ENCODE data around the gene TBXA2R. TPM values are rescaled to one million over a fixed set of nuclear protein-coding genes. Genes with fewer than 3 reads are reported as not detected.

The TBXA2R gene
- total RNA-seq, 1 experiment from 2014 or later: 1.3 TPM

GRCh38 chr19:3590991-3591659, 15.6 kb downstream of the TBXA2R start (continued):
- TF ChIP-seq ZNF263 (CRISPR knock-in tag; IDR thresholded peaks at IDR 0.05; ENCODE audit: low read depth) (no peak), NR3C1 (CRISPR knock-in tag; conservative IDR thresholded peaks at IDR 0.05; ENCODE audit: low read depth) (no peak), EMX1 (CRISPR knock-in tag; IDR thresholded peaks at IDR 0.05) (no peak)

- no peak for ATAC-seq
- ChIA-PET CTCF (interaction anchor here (1.1 to 4.1 kb wide), 4 partner anchors 10 to 30 kb away, joined by 3 to 17 read pairs (median 8); no protein-coding TSS in a partner anchor), POLR2A (interaction anchor here (3.4 kb wide), 1 partner anchor 13 kb away, joined by 12 read pairs; no protein-coding TSS in a partner anchor)
- no peaks in the 10 kb centered on the region for H3K4me1 Mint-ChIP-seq
- H3K9me3 Mint-ChIP-seq: peaks cover 17% of the 10 kb centered on the region
- no peak overlapping the region for H3K27ac Mint-ChIP-seq
- TF ChIP-seq CTCF (IDR thresholded peaks at IDR 0.05) (no peak), IRF1 (CRISPR knock-in tag; IDR thresholded peaks at IDR 0.05) (no peak)
- TF ChIP-seq, protein P1, sequence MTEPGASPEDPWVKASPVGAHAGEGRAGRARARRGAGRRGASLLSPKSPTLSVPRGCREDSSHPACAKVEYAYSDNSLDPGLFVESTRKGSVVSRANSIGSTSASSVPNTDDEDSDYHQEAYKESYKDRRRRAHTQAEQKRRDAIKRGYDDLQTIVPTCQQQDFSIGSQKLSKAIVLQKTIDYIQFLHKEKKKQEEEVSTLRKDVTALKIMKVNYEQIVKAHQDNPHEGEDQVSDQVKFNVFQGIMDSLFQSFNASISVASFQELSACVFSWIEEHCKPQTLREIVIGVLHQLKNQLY (CRISPR knock-in tag; IDR thresholded peaks at IDR 0.05): no peak
- DNase-seq (ENCODE audit: low spot score): no peak
- no peak overlapping the region for H3K4me3 Mint-ChIP-seq
- peaks cover 44% of the 10 kb centered on the region for H3K27me3 Mint-ChIP-seq (ENCODE audit: low read depth)
- H3K36me3 Mint-ChIP-seq: 0 out of 2 replicates have a peak, but pooled peaks cover 2% of the 10 kb centered on the region
These were observed 16.7 kb downstream of the TBXA2R start for GRCh38 chr19:3589949-3590348.

DNA sequence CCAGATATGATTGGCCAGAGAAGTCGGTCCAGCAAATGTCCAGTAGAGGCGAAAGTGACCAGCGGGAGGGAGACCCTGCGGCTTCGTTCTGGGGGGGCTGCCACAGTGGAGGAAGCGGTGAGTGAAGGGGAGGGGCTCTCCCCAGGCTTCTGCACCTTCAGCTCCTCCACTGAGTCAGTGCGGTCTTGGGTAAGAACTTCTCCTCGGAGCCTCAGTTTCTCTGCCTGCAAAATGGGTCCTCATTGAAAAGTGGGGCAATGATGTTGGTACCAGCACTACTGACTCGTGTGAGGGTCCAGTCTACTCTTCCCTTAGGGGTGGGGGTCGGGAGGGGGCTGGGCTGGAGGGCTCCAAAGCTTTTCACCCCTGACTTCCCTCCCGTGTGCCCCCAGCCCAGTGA, 17.2 kb downstream of the TBXA2R start:
- H3K9me3 Mint-ChIP-seq: peaks cover 17% of the 10 kb centered on the region
- DNase-seq (ENCODE audit: low spot score) (no peak), ATAC-seq (no peak)
- ChIA-PET POLR2A (interaction anchor here (0.6 to 3.4 kb wide), 2 partner anchors 12 to 1036 kb away, joined by 3 to 12 read pairs; no protein-coding TSS in a partner anchor), CTCF (interaction anchor here (1.1 to 4.1 kb wide), 3 partner anchors 10 to 30 kb away, joined by 3 to 17 read pairs (median 5); no protein-coding TSS in a partner anchor)
- H3K27ac Mint-ChIP-seq: no peak overlapping the region
- H3K36me3 Mint-ChIP-seq: 0 out of 2 replicates have a peak, but pooled peaks cover 2% of the 10 kb centered on the region
- H3K4me3 Mint-ChIP-seq: no peak overlapping the region
- TF ChIP-seq NR2C2 (CRISPR knock-in tag; IDR thresholded peaks at IDR 0.05) (no peak), NFYB (CRISPR knock-in tag; conservative IDR thresholded peaks at IDR 0.05; ENCODE audit: low read depth) (no peak), E2F4 (CRISPR knock-in tag; IDR thresholded peaks at IDR 0.05; ENCODE audit: borderline replicate concordance, low read depth) (no peak), CBFB (CRISPR knock-in tag; IDR thresholded peaks at IDR 0.05; ENCODE audit: low read depth) (no peak), TP53 (CRISPR knock-in tag; IDR thresholded peaks at IDR 0.05) (no peak), CREB1 (CRISPR knock-in tag; IDR thresholded peaks at IDR 0.05) (no peak), MYBL2 (CRISPR knock-in tag; IDR thresholded peaks at IDR 0.05) (no peak), ETV6 (CRISPR knock-in tag; IDR thresholded peaks at IDR 0.05) (no peak), USF2 (CRISPR knock-in tag; IDR thresholded peaks at IDR 0.05) (no peak)
- peaks cover 46% of the 10 kb centered on the region for H3K27me3 Mint-ChIP-seq (ENCODE audit: low read depth)
- H3K4me1 Mint-ChIP-seq: no peaks in the 10 kb centered on the region
